ENCODE results near the gene C3orf33.

C3orf33 gene

GRCh38 chr3:155782390-155782953, 23.6 kb downstream of the C3orf33 start:
- no peak for DNase-seq

- DNase-seq, result no peak
These were observed 25.8 kb downstream of the C3orf33 start for GRCh38 chr3:155780291-155780690.

- no peak for DNase-seq
These were observed 27.6 kb downstream of the C3orf33 start for GRCh38 chr3:155778462-155778861.

GRCh38 chr3:155772801-155773200, 33.3 kb downstream of the C3orf33 start:
- no peak for DNase-seq

- no peak for DNase-seq
These were observed 35.0 kb downstream of the C3orf33 start for GRCh38 chr3:155771126-155771525.

- no peak for DNase-seq
These were observed 39.9 kb downstream of the C3orf33 start for GRCh38 chr3:155766206-155766605.

GRCh38 chr3:155763870-155764463, 42.1 kb downstream of the C3orf33 start:
- DNase-seq, result no peak

GRCh38 chr3:155760653-155761052, 45.4 kb downstream of the C3orf33 start:
- no peak for DNase-seq

- no peak for DNase-seq
These were observed 48.5 kb downstream of the C3orf33 start for GRCh38 chr3:155757577-155757976.

- DNase-seq, result no peak
These were observed 52.9 kb downstream of the C3orf33 start for GRCh38 chr3:155753038-155753639.

GRCh38 chr3:155748611-155749365, 57.3 kb downstream of the C3orf33 start:
- DNase-seq, result no peak

GRCh38 chr3:155747946-155748290, 58.2 kb downstream of the C3orf33 start:
- no peak for DNase-seq

GRCh38 chr3:155747286-155747945, 58.7 kb downstream of the C3orf33 start:
- no peak for DNase-seq

GRCh38 chr3:155746703-155747102, 59.4 kb downstream of the C3orf33 start:
- DNase-seq, result no peak

- DNase-seq, result no peak
These were observed 60.1 kb downstream of the C3orf33 start for GRCh38 chr3:155745795-155746550.

GRCh38 chr3:155744626-155745324, 61.3 kb downstream of the C3orf33 start, which contains the start of gene PLCH1:
PLCH1 (minus strand) TSS chr3:155745071; CDS start chr3:155704224, 40,847 bp downstream.
- peak; percentile 8 for DNase-seq

- peak; percentile 8 for DNase-seq
These were observed 62.0 kb downstream of the C3orf33 start for GRCh38 chr3:155744010-155744625.

GRCh38 chr3:155743606-155744005, 62.5 kb downstream of the C3orf33 start:
- no peak for DNase-seq

- DNase-seq, result no peak
These were observed 63.6 kb downstream of the C3orf33 start for GRCh38 chr3:155742349-155742965.

GRCh38 chr3:155741603-155742002, 64.5 kb downstream of the C3orf33 start:
- DNase-seq, result no peak

GRCh38 chr3:155741101-155741500, 65.0 kb downstream of the C3orf33 start:
- no peak for DNase-seq

All from activated gamma-delta T cell (primary cell).